ENCODE results near the gene COL23A1.
"Not testable (repeated sequence)": the region's sequence is repeated elsewhere in the genome, so short reads cannot be mapped to it uniquely, and the experiment has no call there.

Gene COL23A1

DNA sequence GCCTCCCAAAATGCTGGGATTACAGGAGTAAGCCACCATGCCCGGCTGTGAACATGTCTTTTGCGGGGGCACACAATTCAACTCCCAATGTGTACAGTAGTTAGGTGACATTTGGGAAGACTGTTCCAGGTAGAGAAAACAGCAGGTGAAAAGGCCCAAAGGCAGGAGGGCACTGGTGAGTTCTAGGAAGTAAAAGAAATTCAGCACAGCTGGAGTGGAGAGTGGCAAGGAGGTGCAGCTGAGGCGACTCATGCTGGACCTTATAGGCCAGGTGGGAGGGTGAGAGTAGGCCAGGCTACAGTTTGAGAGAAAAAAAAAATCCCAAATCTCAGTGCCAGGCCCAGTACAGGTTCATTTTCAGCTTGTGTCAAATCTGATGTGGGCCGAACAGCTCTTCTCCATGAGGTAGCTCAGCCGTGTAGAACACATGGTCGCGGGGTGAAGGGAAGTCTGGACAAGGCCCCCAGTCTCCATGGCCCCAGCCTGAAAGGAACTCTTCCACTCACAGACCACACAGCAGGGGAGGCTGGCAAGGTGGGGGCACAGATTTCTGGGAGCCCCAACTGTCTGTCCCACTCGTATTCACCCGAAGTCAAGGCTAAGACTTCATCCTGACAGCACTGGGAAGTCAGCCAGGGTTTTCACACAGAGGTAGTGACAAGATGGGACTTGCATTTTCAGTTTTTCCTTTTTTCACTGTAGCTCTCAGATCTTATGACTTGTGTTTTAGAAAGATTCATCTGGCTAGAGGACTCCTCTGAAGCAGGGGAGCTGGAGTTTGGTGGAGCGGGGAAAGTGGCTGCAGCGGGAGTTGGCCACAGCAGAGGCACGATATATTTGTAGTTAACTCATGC is 390.4 kb downstream of the COL23A1 start:
- no peak for DNase-seq

GRCh38 chr5:178198706-178199105 is 391.5 kb downstream of the COL23A1 start:
- no peak for DNase-seq

GRCh38 chr5:178198151-178198550 is 392.0 kb downstream of the COL23A1 start:
- not testable (repeated sequence) for DNase-seq

DNA sequence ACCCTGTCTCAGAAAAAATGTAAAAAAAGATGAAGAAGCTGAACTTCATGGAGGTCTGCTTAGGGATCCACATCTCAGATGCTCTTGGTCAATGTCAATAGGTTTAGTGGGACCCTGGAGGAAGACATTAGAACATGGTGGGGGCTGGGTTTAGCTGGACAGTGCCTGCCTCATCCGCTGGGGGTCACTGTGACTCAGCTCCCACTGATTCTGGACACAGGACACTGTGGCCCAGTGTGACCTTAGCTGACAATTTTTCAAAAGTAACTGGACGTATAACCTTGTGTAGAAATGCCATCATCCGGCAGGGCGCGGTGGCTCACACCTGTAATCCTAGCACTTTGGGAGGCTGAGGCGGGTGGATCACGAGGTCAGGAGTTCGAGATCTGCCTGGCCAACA is 393.2 kb downstream of the COL23A1 start:
- no peak for DNase-seq

DNA sequence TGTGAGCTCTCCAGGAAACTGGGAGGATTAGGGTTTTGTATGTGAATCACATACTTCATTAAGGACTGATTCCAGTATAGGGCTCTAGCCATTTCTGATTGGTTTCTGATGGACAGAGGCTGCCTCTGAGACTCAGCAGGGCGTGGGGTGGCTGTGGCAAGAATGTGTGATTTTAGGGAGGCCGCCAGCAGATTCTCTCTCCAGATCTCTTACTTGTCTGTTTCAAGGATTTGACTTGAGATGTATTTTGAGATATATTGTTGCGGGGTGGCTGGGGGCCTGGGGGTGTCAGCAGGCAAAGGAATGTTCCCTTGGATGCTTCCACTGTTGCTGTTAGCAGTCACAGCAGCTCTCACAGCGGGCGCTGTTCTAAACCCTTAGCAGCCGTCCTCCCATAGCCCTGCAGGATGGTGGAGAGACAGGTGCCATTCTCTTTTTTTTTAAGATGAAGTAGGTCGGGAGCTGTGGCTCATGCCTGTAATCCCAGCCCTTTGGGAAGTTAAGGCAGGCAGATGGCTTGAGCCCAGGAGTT is 393.8 kb downstream of the COL23A1 start:
- DNase-seq: no peak

GRCh38 chr5:178194026-178194425 is 396.2 kb downstream of the COL23A1 start:
- no peak for DNase-seq

- no peak for DNase-seq
Measured at GRCh38 chr5:178193251-178193809, 396.9 kb downstream of the COL23A1 start.

DNA sequence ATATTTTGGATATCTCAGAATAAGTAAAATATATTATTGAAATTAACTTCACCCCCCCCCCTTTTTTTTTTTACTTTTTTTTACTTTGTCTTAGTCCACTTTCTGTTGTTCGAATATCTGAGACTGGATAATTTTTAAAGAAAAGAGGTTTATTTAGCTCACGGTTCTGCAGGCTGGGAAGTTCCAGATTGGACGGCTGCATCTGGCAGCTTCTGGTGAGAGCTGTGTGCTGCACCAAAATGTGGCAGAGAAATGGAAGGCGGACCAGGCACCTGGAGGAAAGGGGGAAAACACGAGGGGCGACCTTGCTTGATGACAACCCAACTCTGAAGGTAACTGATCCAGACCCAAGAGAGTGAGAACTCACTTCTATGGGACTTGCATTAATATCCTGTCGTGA is 397.4 kb downstream of the COL23A1 start:
- no peak for DNase-seq

DNA sequence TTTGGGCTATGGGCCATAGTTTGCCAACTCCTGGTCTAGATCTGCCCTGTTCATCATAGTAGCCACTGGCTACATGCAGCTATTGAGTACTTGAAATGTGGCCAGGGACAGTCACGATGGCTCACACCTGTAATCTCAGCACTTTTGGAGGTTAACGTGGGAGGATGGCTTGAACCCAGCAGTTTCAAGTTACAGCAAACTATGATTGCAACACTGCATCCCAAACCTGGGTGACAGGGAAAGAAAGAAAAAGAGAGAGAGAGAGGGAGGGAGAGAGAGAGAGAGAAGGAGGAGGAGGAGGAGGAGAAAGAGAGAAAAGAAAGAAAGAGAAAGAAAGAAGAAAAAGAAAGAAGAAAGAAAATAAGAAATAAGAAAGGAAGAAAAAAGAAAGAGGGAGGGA is 397.9 kb downstream of the COL23A1 start:
- no peak for DNase-seq

- DNase-seq: no peak
Measured at GRCh38 chr5:178191661-178192060, 398.5 kb downstream of the COL23A1 start.

DNA sequence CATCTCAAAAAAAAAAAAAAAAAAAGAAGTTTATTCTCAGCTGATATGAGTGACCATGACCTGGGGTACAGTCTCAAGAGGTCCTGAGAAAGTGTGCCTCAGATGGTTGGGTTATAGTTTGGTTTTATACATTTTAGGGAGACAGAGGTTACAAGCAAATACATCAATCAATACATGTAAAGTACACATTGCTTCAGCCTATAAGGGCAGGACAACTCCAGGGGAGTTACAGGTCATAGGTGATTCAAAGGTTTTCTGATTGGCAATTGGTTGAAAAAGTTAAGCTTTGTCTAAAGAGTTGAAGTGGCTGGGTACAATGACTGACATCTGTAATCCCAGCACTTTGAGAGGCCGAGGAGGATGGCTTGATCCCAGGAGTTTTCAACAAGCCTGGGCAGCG is 400.8 kb downstream of the COL23A1 start:
- DNase-seq: no peak

Measured in stimulated activated CD4-positive, alpha-beta T cell treated with anti-CD3 and anti-CD28 coated beads, Interleukin-4, amount 100 ng/mL, for 1 hour (primary cell).